ENCODE data around the gene TNFSF8.

DNA sequence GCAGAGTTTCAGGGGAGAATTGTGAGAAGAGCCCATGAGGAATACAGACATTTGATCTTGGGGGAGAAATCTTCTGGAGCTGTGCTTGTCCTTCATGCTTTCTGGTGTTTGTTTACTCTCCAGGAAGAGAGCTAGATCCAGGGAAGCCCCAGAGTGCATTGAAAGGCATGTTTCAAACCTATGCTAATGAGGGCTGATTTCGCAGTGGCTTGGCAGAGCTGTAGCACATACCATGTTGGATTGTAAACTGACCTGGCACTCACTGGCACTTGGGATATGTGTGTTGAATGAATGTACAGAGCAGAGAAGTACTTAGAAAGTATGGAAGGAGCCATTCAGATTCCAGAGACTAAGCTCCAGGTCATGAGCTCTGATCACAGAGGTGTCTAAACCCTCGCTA is 30.9 kb downstream of the TNFSF8 start:
- TF ChIP-seq, protein P1, sequence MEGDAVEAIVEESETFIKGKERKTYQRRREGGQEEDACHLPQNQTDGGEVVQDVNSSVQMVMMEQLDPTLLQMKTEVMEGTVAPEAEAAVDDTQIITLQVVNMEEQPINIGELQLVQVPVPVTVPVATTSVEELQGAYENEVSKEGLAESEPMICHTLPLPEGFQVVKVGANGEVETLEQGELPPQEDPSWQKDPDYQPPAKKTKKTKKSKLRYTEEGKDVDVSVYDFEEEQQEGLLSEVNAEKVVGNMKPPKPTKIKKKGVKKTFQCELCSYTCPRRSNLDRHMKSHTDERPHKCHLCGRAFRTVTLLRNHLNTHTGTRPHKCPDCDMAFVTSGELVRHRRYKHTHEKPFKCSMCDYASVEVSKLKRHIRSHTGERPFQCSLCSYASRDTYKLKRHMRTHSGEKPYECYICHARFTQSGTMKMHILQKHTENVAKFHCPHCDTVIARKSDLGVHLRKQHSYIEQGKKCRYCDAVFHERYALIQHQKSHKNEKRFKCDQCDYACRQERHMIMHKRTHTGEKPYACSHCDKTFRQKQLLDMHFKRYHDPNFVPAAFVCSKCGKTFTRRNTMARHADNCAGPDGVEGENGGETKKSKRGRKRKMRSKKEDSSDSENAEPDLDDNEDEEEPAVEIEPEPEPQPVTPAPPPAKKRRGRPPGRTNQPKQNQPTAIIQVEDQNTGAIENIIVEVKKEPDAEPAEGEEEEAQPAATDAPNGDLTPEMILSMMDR (IDR thresholded peaks at IDR 0.05; ENCODE audit: borderline replicate concordance, extremely low read depth, low read length, poor library complexity, severe bottlenecking): no peak
- TF ChIP-seq EZH2 (IDR thresholded peaks at IDR 0.05; ENCODE audit: borderline replicate concordance, low read depth, low read length, severe bottlenecking): no peak

All from DND-41 (cell line).